GM12874 (cell line): ENCODE results near the gene MAD1L1.

Experiments
- CTCF ChIP-seq: IDR thresholded peaks from 2 replicates; pipeline ENCODE4 v1.5.1; 2011; ENCODE audit warnings: low read depth, mild to moderate bottlenecking, control low read depth, low read length, moderate library complexity; ENCODE audit not compliant: insufficient read depth

MAD1L1 gene

DNA sequence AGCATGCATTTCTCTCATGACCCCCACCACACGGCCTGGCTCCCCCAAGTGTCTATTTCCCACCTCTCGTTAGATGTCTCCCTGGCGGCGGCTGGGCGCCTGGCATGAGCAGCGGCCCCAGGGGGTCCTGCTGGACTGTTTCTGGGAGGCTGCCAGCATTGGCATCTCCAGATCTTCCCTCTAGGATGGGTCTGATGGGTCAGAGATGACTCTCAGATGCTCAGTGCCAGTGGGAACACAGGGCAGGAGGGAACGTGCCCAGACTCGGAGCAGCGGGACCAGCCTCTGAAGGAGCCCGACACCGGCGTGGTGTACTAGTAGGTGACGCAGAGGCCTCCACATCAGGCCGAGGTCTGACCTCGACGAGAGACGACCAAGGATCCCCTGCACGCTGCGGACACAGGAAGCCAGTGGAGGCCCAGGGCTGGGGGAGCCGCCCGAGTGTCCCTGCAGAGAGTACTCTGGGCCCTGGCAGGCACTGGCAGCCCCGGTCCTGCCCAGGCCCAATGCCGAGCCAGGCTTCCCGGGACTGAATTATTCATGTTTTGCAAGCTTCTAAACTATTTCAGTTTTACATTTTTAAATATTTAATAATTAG, 323.8 kb downstream of the MAD1L1 start:
- no peak for TF ChIP-seq CTCF

DNA sequence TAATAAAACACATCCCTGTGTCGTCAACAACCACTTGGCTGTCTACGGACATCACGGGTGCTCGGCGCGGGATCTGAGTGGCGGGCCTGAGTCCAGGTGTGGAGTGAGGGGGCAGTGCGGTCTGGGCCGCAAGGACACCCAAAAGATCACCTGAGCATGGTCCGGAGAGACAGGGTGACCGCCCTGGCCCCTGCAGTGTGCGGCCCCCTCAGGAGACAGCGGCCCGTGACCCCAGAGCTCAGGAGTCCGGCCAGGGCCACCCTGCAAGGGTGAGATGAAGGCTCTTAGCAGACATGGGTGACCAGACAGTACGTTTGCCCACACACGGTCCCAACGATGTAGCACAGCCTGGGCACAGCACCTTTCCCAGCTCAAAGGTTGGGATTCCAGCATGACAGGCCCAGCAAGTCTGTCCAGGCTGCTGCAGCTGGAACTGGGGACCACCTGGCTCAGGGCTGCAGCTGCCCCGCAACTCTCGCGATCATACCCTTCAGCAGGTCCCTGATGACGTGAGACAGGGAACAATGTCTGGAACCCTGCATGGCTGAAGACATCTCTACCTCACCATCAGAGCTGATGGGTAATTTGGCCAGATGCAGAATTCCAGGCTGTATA, 324.9 kb downstream of the MAD1L1 start:
- no peak for TF ChIP-seq CTCF

DNA sequence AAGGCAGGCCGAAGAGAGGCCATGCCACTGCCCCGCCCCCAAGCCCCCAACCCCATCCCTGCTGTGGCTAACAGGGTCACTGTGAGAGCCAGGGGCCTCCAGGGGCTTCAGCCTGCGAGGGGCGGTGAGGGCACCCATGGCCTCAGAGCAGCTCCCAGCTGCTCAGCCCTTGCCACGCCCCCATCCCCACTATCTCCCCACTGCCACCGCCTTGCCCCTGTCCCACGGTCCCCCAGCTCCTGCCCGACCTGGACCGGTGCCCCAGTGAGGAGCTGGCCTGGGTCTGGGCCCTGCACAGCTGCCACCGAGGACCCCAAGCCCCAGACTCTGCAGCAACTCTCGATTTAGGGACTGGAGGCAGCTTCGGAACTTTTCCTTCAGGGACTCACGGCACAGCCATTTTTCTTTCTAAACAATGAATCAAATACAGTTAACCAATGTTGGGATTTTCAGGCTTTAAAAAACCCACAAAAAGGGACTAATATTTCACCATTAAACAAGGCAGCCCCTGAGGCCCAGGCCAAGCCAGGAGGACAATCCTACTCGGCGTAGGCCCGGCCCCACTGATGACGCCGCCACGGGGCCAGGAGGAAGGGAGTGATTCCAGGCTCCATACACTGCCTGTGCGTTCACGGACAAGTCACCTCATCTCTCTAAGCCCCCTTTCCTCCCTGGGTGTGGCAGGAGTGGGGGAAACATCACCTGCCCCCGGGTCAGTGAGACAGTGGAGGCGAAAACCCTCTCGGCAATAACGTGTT, 325.6 kb downstream of the MAD1L1 start:
- TF ChIP-seq CTCF = no peak

- TF ChIP-seq CTCF = no peak
These were observed 326.5 kb downstream of the MAD1L1 start for GRCh38 chr7:1906087-1906830.

- no peak for TF ChIP-seq CTCF
These were observed 330.4 kb downstream of the MAD1L1 start for GRCh38 chr7:1902231-1902855.

DNA sequence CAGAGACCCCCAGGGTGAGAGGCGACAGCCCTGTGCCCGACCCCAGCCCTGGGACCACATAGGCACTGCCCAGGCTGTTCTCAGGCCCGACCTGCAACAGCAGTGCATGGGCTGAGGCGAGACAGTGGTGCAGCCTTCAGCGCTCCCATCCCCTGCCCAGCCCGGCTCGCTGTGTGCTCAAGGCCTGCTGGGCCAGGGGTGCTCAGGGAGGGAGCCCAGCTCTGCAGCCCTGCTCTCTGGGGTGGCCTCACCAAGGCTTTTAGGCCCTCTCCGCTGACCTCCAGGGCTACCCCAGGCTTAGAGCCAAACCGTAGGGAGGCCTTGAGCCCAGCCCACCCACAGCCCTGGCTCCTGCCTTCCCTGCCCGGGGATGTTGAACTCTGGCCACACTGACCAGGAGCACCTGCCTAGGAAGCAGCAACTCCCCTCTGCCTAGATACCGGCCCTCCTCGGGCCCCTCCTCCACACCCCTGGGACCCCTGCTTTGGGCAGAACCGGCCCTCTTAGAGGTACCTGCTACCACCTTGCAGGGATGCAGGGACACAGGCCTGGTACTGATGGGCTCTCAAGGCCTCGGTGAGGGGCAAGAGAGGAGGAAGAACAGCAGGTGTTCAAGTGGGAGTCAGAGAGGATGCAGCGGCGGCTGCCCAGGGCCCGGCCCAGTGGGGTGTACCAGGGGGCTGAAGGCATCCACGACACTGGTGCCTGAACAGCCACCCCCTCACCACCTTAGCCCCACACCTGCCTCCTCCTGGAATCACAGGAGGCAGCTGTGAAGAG, 331.1 kb downstream of the MAD1L1 start:
- TF ChIP-seq CTCF = no peak
